GM21390 (cell line): Measurements from ENCODE around the gene BCLAF1.

Experiments used
- ATAC-seq: cut with Tn5 transposase; IDR thresholded peaks from one replicate; pipeline ENCODE4 v1.9.1; 2021; ENCODE audit not compliant: unreplicated experiment

BCLAF1 gene

GRCh38 chr6:136208783-136209182 lies 80.9 kb downstream of the BCLAF1 start:
- no peak for ATAC-seq
